NCI-H2081 (cell line): ENCODE data around the gene FRY.
A peak's percentile ranks its signal among the peaks of the same experiment; 100 is the strongest.

Experiments used
- DNase-seq, 2 experiments: peaks; one replicate each; lab custom pipeline; 2025; lab: John Stamatoyannopoulos, UW

The FRY gene

DNA sequence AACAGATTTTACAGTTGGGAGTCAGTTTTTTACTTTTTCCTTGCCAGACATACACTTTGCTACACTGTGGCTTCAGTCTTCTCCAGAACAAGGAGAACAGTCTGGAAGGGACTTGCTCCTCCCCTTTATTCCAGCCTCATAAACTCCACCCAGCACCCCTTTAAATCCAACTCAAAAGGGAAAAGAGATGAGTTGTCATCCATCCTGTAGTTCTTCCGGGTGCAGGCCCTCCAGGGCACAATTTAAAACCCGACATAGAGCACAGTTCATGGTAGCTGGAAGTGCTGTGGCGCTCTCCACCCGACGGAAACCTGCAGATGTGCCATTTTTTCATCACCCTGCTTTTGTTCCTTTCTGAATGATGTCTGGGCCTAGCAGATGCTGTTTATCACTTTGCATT is 184.7 kb downstream of the FRY start:
- DNase-seq, result no peak

- DNase-seq, result no peak
Observed at GRCh38 chr13:32222046-32222676, 190.6 kb downstream of the FRY start.

- no peak for DNase-seq
Observed at GRCh38 chr13:32224916-32225315, 193.3 kb downstream of the FRY start.

DNA sequence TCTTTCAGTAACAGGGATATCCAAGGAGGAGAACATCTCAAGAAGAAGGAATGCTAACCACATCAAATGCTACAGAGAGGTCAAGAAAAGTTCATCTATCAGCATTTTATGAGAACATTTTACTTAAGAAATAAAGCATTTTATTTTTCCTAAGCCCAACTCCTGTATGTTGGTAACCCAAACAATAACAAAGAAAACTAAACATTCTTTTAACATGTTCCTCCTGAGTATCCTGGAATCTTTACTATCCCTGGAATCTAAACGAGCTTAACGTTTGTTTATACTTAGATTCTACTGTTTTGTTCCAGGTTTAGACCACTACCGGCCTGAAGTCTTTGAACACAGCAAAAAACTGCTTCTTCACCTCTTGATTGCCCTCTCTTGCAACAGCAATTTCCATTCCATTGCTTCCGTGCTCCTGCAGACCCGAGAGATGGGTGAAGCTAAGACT is 193.9 kb downstream of the FRY start:
- DNase-seq, result no peak

- peak; percentile 95 to 99 for DNase-seq
Observed at GRCh38 chr13:32228330-32229041, 196.9 kb downstream of the FRY start.

- DNase-seq, result peak in 1 of 2 experiments; percentile 68
Observed at GRCh38 chr13:32229443-32229842, 197.9 kb downstream of the FRY start.

- DNase-seq, result no peak
Observed at GRCh38 chr13:32232263-32232662, 200.7 kb downstream of the FRY start.

- no peak for DNase-seq
Observed at GRCh38 chr13:32233062-32233461, 201.5 kb downstream of the FRY start.

DNA sequence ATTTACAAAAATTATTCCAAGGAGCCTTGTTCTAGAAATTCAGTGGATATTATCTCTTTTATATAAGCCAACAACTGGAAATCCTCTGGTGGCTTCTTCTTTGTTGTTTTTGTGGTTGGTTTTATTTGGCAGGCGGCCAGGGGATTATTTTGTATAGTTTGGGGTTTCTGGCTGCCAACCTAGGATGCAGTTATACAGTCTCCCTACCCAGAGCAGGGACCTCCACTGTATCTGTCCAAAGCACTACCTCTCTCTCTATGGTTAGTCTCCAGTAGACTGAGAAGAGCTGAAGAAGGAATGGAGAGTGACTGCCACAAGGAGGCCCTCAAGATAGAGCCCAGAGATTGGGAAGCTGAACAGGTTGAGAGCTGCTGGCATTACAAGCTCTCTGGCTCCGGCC is 203.3 kb downstream of the FRY start:
- DNase-seq, result no peak

GRCh38 chr13:32237681-32238080 is 206.1 kb downstream of the FRY start:
- no peak for DNase-seq

DNA sequence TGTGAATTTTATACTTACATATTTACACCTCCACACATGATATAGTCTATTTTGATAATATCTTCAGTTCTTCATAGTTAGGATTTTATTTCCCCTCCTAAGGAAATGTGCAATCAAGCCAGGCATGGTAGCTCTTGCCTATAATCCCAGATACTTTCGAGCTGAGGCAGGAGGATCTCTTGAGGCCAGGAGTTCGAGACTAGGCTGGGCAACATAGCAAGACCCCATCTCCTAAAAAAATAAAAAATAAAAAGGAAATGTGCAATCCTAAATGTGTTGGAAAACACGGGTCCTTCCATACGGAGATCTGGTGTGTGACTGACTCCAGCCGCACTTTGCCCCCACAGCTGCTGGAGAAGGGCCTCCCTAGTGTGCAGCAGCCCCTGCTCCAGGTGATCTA is 212.1 kb downstream of the FRY start:
- DNase-seq, result no peak

DNA sequence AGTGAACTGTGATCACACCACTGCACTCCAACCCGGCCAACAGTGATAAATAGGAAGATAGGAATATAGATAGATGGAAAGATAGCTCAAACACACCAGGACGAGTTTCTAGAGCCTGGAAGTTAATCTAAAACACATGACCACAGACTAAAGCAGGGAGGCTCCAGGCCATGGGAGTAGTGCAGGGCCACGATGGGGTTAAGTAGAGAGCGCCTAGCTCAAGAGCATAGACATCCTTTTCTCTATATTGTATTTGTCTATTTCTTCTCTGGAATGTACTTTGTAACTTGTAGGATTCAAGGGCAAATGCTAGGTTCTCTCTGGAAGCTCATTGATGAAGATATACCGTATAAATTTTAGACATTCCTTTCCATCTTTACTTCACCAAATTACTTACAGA is 214.0 kb downstream of the FRY start:
- no peak for DNase-seq

DNA sequence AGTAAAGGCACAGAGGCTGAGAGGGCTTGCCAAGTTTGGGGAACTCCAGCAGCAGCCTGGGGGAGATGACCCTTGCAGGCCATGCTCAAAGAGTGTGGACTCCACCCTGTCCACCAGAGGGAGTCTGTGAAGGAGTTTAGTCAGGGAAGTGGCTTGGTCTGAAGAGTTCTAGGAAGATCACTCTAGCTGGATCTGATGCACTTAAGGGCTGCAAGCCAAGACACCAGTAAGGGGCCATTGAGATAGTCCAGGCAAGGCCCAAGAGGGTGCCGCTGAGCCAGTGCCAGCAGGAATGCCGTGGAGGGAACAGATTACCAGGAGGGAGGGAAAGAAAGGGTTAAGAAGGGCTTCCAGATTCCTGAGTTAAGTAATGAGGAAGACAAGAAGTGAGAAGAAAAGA is 214.9 kb downstream of the FRY start:
- peak; percentile 31 to 38 for DNase-seq

DNA sequence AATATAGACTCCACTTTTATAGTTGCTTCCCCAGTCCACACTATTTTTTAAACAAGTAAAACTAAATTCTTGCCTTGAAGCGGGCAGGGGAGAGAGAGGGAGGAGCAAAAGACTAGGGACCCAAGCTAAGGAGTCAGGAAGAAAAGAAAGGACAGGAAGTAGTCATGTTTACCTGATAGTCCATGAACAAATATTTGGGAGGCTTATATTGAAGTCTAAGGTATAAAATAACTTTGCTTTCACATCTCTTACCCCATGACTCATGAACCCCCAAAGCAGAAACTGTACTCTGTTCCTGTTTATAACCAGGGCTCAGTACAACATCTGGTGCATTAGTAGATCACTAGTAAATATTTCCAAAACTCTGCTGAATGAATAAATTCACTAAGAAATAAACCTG is 216.3 kb downstream of the FRY start:
- no peak for DNase-seq

DNA sequence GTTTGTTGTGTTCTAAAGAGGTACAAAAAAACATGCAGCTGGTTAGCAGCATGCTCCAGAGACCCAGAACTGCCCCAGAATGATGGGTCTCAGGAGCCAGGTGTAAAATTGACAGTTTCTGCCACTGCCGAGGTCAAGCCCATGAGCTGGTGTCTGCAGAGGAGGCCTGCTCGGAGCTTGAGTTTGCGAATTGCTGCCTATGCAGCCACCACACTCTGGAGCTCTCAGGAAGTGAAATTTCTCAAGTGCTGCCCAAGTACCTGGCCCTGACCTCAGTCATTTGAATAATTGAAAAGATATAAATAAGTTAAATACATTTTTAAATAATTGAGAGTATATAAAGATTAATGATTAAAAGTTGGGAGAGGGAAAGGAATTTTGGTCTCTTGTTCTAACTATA is 217.2 kb downstream of the FRY start:
- no peak for DNase-seq

DNA sequence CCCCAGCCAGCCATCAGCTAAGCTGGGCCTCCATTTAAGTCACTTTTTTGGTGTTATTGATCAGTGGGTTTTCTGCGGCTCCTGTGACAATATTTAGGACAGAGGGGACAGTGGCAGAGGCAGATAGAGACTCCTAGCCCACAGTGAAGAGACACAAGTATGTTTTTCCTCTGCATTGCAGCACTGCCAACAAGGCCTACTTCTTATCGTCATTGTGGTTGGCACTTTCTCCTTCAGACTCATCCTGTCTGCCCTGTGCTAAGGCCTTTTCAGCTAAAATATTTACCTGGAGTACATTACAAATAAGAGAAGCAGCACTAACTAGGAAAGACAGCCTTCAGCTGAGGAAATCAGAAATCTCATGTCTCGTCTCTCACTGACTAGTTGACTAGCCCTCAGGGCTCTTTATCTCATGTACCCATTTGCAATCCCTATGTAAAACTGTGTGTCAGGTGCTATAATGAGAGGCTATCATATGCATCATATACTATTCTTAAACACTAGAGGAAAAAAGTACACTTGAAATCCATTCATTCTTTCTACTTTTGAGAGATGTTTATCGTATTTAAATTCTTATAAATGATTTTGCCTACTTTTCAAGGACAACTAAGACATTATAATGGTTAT is 221.4 kb downstream of the FRY start:
- DNase-seq, result no peak

DNA sequence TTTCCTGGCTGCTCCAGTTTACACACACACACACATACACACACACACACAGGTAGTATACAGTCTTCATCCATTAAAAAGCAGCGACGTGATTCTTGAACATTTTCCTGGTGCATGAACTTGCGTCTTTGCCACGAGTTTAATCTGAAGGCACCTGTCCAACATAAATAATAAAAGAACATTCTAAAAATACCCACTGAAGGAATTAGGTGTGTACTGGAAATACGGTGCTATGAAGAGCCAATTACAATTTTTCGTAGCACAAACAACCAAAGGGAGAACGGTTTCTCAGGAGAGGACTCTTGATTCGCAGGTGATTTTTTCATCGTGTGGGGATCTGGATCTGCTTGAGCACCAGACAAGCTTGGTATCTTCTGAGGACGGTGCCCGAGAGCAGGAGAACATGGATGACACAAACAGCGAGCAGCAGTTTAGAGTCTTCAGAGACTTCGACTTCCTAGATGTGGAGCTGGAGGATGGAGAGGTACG is 222.4 kb downstream of the FRY start:
- DNase-seq, result no peak

- DNase-seq, result no peak
Observed at GRCh38 chr13:32254416-32254815, 222.8 kb downstream of the FRY start.

DNA sequence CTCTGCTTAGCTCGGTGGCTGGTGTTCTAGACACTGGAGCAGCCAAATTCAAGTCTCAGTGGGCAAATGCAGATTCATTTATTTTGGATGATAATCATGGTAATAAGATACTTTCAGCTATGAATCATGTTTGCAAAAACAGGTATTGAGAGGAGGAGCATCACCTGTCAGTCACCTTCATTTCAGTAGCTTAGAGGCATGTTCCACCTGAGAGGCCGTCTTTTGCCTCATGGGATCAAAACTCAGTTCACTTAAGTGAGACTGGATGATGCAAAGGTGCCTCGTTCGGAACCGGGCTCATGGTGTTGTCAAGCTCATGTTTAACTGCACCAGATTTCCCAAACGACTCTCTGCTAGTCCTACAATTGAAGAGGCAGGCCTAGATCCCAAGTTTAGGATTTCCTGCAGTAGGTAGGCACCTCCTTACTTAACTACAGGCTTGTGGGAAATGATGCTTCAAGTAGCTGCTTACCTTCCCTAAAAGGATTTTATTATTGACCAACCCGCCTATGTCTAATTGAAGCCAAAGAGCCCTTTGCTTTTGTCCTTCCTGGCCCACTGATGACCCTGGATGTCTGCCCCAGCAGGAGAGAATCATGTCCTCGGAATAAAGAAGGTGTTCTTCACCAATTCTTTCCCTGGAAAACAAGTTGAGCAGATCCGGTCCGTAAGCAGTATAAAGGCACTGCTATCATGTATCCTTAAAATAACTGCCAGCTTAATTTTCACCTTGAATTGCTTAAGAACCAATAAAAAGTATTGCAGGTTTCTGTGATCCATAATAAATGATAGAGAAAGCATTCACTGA is 223.5 kb downstream of the FRY start:
- DNase-seq, result no peak

DNA sequence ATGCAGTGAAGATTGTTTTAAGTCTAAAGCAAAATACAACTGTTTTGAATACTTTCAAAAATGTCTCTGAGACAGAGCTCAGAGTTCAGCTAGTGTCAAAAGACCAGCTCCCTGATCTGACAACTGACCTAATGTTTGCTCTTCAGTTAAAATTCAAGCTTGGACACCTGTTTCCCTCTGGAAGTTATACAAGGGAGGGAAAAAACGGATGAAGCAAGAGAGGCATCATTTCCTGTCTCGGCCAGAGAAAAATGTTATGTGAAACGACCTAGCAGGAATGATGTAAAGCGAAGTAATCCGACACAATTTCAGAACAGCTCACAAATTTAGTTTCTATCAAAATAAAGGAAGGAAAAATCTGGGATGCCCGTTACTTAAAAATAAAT is 224.1 kb downstream of the FRY start:
- peak in 1 of 2 experiments; percentile 6 for DNase-seq

GRCh38 chr13:32256243-32256642 is 224.7 kb downstream of the FRY start:
- no peak for DNase-seq

GRCh38 chr13:32257649-32258048 is 226.1 kb downstream of the FRY start:
- DNase-seq, result peak in 1 of 2 experiments; percentile 12
